Activated naive CD8-positive, alpha-beta T cell treated with anti-CD3 and anti-CD28 coated beads, Interleukin-2, amount 10 ng/mL, durations not matched to agents 7 days and 5 days (primary cell): Measurements from ENCODE around the gene CCDC187. TPM values are rescaled to one million over a fixed set of nuclear protein-coding genes. Genes with fewer than 3 reads are reported as not detected.
A peak's percentile ranks its signal among the peaks of the same experiment; 100 is the strongest.

Source experiments
- ATAC-seq: fragments of 150-1000 bp; cut with Tn5 transposase; one replicate; pipeline ENCODE4 v1.10.0; 2021; ENCODE audit warnings: low read depth, moderate library complexity
- POLR2A ChIA-PET: fragments of 350-600 bp; sonication (Branson Sonifier 250); formaldehyde crosslinking; loops from one replicate; lab custom pipeline; 2021; ENCODE audit warnings: antibody characterized with exemption; lab: Charles Lee
- DNase-seq: peaks from one replicate; pipeline ENCODE4 v3.0.0; 2021
- H3K27ac Mint-ChIP-seq: one replicate; pipeline ENCODE4 v1.8.0; 2022; ENCODE audit warnings: mild to moderate bottlenecking, mixed read lengths
- H3K27me3 Mint-ChIP-seq: one replicate; pipeline ENCODE4 v1.8.0; 2022; ENCODE audit warnings: mild to moderate bottlenecking, moderate library complexity, mixed read lengths
- H3K36me3 Mint-ChIP-seq: one replicate; pipeline ENCODE4 v1.8.0; 2021; ENCODE audit warnings: mild to moderate bottlenecking, mixed read lengths
- H3K4me1 Mint-ChIP-seq: one replicate; pipeline ENCODE4 v1.8.0; 2021; ENCODE audit warnings: mixed read lengths
- H3K4me3 Mint-ChIP-seq: one replicate; pipeline ENCODE4 v1.8.0; 2022; ENCODE audit warnings: mild to moderate bottlenecking, moderate library complexity, mixed read lengths
- H3K9me3 Mint-ChIP-seq: one replicate; pipeline ENCODE4 v1.8.0; 2021; ENCODE audit warnings: mixed read lengths
- total RNA-seq, 2 experiments: library from RNA; stranded (reverse); gene quantifications; one replicate each; pipeline ENCODE4 v1.2.3, GENCODE V29; 2021

Gene CCDC187
- total RNA-seq, 2 experiments from 2014 or later: not detected

DNA sequence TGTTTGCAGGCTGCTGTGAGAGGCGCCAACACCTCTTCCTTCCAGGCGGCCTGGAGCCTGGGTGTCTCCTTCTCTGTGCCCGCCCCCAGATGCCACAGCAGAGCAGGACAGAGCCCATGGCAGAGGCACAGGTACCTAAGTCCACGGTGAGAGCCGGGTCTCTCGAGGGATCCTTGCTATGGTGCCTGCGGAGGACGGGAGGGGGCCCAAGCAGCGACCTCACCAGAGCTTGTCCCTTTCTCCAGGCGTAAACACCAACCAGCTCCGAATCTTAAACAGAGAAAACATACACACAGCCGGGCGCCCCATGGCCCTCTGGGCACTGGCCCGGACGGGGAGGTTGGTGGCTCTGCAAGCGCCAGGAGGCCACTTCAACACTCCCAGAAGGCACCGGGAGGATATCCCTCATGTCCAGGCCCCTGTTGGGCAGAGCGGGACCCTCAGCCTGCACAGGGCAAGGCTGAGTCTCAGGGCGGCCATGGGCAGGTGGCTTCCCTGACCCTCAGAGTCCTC is 11.8 kb downstream of the CCDC187 start:
- POLR2A ChIA-PET: no interaction called here
- Mint-ChIP-seq H3K27me3 (no peaks in the 10 kb centered on the region), H3K9me3 (no peaks in the 10 kb centered on the region), H3K27ac (no peak overlapping the region), H3K4me3 (no peak overlapping the region), H3K4me1 (no peaks in the 10 kb centered on the region), H3K36me3 (no peaks in the 10 kb centered on the region)
- ATAC-seq (no peak), DNase-seq (no peak)

- no peaks in the 10 kb centered on the region for H3K4me1 Mint-ChIP-seq
- no peaks in the 10 kb centered on the region for H3K36me3 Mint-ChIP-seq
- H3K27me3 Mint-ChIP-seq: no peaks in the 10 kb centered on the region
- ATAC-seq (no peak), DNase-seq (no peak)
- H3K4me3 Mint-ChIP-seq: no peak overlapping the region
- no peaks in the 10 kb centered on the region for H3K9me3 Mint-ChIP-seq
- POLR2A ChIA-PET: no interaction called here
- no peak overlapping the region for H3K27ac Mint-ChIP-seq
Observed at GRCh38 chr9:136291306-136292025, 12.4 kb downstream of the CCDC187 start.

DNA sequence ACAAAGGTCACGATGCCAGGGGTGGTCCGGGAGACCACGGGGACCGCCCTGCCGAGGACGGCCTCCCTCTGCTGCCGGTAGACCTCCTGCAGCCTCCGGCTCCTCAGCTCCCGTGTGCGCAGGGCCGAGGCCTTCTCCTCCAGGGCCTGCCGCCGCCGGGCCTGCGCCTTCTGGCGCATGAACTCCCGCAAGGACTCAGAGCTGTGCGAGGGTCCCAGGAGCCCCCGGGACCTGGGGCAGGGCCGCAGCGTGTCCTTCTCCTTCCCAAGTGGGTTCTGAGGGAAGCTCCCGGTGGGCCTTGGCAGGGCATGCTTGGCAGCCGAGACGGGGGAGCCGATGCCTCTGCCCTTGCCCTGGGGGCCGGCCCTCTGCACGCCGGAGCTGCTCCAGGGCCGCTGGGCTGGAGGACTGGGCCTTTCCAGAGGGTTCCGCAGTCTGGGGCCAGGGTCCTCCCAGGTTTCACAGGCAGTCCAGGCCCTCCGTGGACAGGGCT is 13.3 kb downstream of the CCDC187 start:
- POLR2A ChIA-PET: no interaction called here
- ATAC-seq (no peak), DNase-seq (no peak)
- Mint-ChIP-seq H3K27ac (no peak overlapping the region), H3K4me1 (no peaks in the 10 kb centered on the region), H3K4me3 (no peak overlapping the region), H3K27me3 (no peaks in the 10 kb centered on the region), H3K36me3 (no peaks in the 10 kb centered on the region), H3K9me3 (no peaks in the 10 kb centered on the region)

- H3K9me3 Mint-ChIP-seq: no peaks in the 10 kb centered on the region
- H3K4me1 Mint-ChIP-seq: no peaks in the 10 kb centered on the region
- POLR2A ChIA-PET: no interaction called here
- no peak for DNase-seq
- no peak for ATAC-seq
- H3K27me3 Mint-ChIP-seq: no peaks in the 10 kb centered on the region
- no peak overlapping the region for H3K27ac Mint-ChIP-seq
- H3K36me3 Mint-ChIP-seq: no peaks in the 10 kb centered on the region
- H3K4me3 Mint-ChIP-seq: no peak overlapping the region
Observed at GRCh38 chr9:136289651-136290507, 14.0 kb downstream of the CCDC187 start.

DNA sequence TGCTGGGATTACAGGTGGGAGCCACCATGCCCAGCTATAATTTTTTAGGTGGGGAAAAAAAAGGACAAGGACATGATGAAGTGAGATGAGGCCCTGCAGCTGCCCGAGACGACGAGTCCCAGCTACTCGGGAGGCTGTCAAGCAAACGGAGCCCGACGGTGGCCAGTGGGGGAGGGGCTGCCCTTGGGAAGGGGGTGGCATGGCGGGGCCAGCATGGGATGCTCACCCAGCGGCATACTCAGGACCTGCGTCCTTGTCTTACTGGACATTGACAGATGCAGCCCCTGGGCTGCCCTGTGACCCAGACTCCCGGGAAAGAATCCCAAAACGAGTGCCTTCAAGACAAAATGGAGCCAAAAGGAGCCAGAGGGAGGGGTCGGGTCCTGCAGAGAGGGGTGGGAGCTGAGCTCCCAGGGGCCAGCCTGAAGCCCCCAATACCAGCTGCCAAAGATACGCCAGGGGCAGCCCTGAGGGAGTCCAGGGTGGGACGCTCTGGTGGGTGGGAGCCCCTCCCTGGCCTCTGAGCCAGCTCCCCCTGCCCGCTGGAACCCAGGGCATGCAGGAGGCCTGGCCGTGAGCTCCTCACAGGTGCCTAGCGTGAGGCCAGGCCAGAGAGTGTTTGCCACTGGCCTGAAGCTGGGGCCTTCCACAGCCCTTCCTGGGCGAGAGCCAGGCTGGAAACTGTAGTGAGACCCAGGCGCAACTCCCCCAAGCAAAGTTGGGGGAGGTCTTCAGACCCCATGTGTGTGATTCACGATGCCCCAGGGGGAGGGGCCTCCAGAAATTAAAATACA is 15.7 kb downstream of the CCDC187 start:
- Mint-ChIP-seq H3K27ac (no peak overlapping the region), H3K9me3 (no peaks in the 10 kb centered on the region), H3K27me3 (no peaks in the 10 kb centered on the region), H3K4me1 (no peaks in the 10 kb centered on the region), H3K36me3 (no peaks in the 10 kb centered on the region), H3K4me3 (no peak overlapping the region)
- POLR2A ChIA-PET: no interaction called here
- DNase-seq (no peak), ATAC-seq (no peak)

GRCh38 chr9:136286987-136287379 is 16.9 kb downstream of the CCDC187 start:
- no peak for DNase-seq
- Mint-ChIP-seq H3K9me3 (no peaks in the 10 kb centered on the region), H3K36me3 (no peaks in the 10 kb centered on the region), H3K4me3 (no peak overlapping the region), H3K4me1 (peaks cover 2% of the 10 kb centered on the region), H3K27ac (no peak overlapping the region), H3K27me3 (no peaks in the 10 kb centered on the region)
- POLR2A ChIA-PET: no interaction called here
- ATAC-seq: no peak

DNA sequence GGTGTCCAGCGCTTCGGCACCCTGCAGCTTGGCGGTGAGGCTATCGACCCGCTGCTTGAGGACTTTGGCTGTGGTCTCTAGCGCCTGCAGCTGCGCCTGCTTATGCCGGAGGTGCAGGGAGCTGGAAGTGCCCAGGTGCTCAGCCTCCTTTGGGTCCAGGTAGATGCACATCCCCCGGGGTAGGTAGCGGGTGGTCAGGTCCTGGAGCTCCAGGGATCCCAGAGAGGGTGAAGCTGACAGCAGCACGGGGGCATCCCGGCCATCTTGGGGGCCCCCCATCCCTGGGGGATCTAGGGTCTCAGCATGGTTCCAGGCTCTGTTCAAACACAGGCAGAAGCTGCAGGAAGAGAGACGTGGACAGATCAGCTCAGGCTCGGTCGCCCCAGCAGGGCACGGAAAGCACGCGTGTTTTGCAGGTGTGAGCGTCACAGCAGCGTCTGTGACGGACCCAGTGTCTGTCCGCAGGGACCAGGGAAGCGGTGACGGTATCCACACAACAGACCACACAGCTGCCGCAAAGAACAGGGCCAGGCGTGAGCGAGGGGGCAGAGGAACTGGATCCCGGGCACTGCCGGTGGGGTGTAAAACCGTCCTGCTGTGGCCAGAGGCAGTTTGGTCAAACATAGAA is 17.4 kb downstream of the CCDC187 start:
- peaks cover 2% of the 10 kb centered on the region for H3K4me1 Mint-ChIP-seq
- POLR2A ChIA-PET: no interaction called here
- H3K27me3 Mint-ChIP-seq: no peaks in the 10 kb centered on the region
- H3K27ac Mint-ChIP-seq: no peak overlapping the region
- H3K36me3 Mint-ChIP-seq: no peaks in the 10 kb centered on the region
- DNase-seq (no peak), ATAC-seq (no peak)
- H3K9me3 Mint-ChIP-seq: no peaks in the 10 kb centered on the region
- H3K4me3 Mint-ChIP-seq: no peak overlapping the region

DNA sequence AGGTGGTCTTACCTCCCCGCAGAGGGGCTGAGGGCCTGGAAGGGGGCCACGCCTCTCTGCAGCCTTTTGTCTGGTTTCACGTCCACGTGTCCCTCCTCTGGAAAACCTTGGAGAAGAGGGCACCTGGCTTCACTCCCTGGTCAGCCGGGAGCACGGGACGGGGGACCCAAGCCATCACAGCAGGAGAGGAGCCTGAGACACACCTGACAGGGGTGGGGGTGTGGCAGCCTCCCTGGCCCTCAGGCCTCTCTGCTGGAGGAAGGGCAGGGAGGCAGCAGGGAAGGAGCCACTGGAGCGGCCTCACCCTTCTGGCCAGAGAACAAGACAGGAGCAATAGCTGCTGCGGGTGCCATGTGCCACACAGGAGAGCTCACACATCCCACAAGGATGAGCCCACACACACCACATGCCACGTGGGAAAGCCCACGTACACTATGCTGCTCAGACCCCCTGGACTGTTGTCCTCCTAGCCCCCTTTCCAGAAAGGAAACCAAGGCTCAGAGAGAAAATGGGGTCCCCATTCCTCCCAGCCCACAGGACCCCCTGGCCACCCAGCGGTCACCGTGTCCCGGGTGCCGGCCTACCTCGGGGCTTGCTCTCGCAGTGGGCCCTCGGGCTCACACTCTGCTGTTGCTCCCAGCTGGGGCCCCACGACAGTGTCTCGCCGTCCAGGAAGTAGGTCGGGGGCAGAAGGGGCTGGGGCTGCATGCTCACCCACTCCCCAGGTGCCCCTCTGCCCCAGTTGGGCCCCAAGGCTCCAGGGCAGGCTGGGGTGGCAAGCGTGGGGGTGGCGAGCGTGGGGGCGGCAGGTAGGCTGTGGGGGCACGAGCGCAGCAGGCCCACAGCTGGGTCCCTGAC is 18.2 kb downstream of the CCDC187 start:
- no peaks in the 10 kb centered on the region for H3K9me3 Mint-ChIP-seq
- H3K27ac Mint-ChIP-seq: no peak overlapping the region
- DNase-seq (no peak), ATAC-seq (no peak)
- no peaks in the 10 kb centered on the region for H3K27me3 Mint-ChIP-seq
- H3K4me1 Mint-ChIP-seq: peaks cover 2% of the 10 kb centered on the region
- H3K4me3 Mint-ChIP-seq: no peak overlapping the region
- POLR2A ChIA-PET: no interaction called here
- no peaks in the 10 kb centered on the region for H3K36me3 Mint-ChIP-seq

DNA sequence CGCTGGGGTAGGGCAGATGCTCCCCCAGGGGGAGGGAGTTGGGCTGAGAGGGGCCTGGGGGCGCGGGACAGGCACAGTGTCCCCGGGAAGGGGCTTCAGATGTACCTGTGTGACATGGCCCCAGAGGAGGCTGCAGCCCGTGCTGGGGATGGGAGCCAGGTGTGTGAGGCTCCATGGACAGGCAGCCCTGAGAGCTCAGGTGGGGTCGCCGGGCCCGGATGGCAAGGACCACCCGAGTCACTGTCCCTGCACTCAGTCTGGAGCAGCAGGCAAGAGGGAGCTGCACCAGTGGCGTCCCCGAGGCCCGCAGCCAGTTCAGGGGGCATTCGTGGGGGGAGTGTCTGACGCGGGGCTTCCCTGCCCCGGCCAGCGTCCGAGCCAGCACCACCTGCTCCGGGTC is 18.9 kb downstream of the CCDC187 start:
- no peak overlapping the region for H3K4me3 Mint-ChIP-seq
- POLR2A ChIA-PET: no interaction called here

DNA sequence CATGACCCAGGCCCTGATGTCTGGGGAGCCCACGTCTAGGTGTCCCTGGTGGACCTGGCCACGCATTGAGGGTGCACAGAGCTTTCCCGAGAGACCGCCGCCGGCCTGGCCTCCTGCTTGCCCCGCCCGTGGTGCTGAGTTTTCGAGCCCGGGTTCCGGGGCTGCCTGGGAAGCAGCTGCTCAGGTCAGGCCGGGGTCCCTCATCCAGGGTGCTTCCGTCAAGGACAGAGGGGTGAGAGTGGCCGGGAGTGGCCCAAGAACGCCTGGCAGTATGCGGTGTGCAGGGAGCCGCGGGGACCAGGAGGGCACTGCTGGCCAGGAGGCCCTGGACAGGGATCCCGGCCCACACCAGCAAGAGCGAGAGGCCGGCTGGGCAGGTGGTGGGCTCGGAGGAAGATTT is 19.6 kb downstream of the CCDC187 start:
- H3K36me3 Mint-ChIP-seq: no peaks in the 10 kb centered on the region
- peaks cover 2% of the 10 kb centered on the region for H3K4me1 Mint-ChIP-seq
- H3K4me3 Mint-ChIP-seq: no peak overlapping the region
- H3K9me3 Mint-ChIP-seq: no peaks in the 10 kb centered on the region
- H3K27me3 Mint-ChIP-seq: no peaks in the 10 kb centered on the region
- DNase-seq (no peak), ATAC-seq (no peak)
- no peak overlapping the region for H3K27ac Mint-ChIP-seq
- POLR2A ChIA-PET: no interaction called here

More for the DNA sequence above, 18.9 kb downstream of the CCDC187 start:
- Mint-ChIP-seq H3K27me3 (no peaks in the 10 kb centered on the region), H3K36me3 (no peaks in the 10 kb centered on the region), H3K4me1 (peaks cover 2% of the 10 kb centered on the region), H3K9me3 (no peaks in the 10 kb centered on the region), H3K27ac (no peak overlapping the region)
- DNase-seq (no peak), ATAC-seq (no peak)

DNA sequence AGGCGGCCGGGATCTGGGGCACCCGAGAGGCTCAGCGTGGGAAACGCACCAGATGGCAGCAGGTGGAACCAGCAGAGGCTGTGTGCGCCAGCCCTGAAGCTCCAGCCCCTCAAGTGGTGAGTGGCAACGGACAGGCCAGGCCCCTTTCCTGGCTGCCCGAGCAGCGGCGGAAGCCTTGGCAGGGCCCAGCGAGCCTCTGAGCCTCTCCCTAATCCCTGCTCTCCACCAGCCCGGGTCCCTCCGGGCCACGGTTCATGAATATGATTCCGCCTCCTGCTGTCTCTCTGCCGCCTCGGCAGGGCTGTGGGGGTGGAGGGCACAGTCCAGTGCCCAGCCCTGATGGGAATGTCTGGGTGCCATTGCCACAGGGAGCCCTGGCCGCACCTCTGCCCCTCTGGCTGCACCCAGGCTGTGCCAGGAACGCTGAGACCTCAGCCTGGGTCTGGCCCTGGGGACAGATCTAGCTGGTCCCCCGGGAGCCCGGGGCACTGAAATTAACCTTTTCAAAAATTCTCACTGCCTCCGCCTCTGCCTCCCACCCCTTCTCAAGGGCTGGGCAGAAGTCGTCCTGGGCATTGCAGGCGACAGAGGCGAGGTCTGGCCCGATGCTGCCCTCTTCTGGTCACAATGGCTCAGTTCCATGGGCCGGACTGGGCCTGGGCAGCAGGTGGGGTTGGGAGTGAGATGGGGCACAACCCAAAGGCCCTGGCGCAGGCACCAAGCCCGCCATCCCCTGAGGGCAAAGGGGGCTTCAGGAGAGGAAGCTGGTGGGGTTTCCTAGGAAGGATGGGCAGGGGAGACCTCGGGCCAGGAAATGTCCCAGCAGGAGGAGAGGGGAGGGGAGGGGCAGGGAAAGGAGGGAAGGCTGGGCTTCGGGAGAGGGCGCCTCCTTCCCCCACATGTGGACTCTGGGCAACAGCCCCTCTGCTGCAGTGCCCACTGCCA is 20.3 kb downstream of the CCDC187 start:
- no peaks in the 10 kb centered on the region for H3K9me3 Mint-ChIP-seq
- peak; percentile 86 for ATAC-seq
- no peak overlapping the region for H3K4me3 Mint-ChIP-seq
- no peak overlapping the region for H3K27ac Mint-ChIP-seq
- H3K27me3 Mint-ChIP-seq: no peaks in the 10 kb centered on the region
- peak; percentile 79 for DNase-seq
- H3K4me1 Mint-ChIP-seq: peaks cover 2% of the 10 kb centered on the region
- POLR2A ChIA-PET: interaction anchor here (1.2 kb wide), 1 partner anchor 16 kb away, joined by 3 read pairs; no protein-coding TSS in a partner anchor
- no peaks in the 10 kb centered on the region for H3K36me3 Mint-ChIP-seq
